Epithelial cell of esophagus (primary cell): Measurements from ENCODE around the gene CEP170B.

Experiments used
- DNase-seq: peaks from one replicate; pipeline ENCODE4 v3.0.0; 2010; ENCODE audit warnings: low read depth
- H3K4me3 ChIP-seq: 2 replicates; pipeline ENCODE4 v1.5.1; 2011; ENCODE audit warnings: mild to moderate bottlenecking, low read length, control low read depth
- CTCF ChIP-seq: IDR thresholded peaks from 2 replicates; pipeline ENCODE4 v1.5.1; 2011; ENCODE audit warnings: low read depth, mild to moderate bottlenecking, low read length, control low read depth, inconsistent platforms; ENCODE audit not compliant: insufficient read depth; ENCODE audit errors: missing control alignments

Gene CEP170B

GRCh38 chr14:104885031-104885972 is 20.2 kb downstream of the CEP170B start:
- no peak for TF ChIP-seq CTCF
- DNase-seq, result no peak
- H3K4me3 ChIP-seq, result no peak overlapping the region

GRCh38 chr14:104885973-104886689 is 21.1 kb downstream of the CEP170B start:
- no peak for DNase-seq
- TF ChIP-seq CTCF, result no peak
- no peak overlapping the region for H3K4me3 ChIP-seq

- DNase-seq, result no peak
- H3K4me3 ChIP-seq, result no peak overlapping the region
- no peak for TF ChIP-seq CTCF
Measured at GRCh38 chr14:104886690-104887622, 21.9 kb downstream of the CEP170B start.

- DNase-seq, result no peak
- no peak overlapping the region for H3K4me3 ChIP-seq
- TF ChIP-seq CTCF, result no peak
Measured at GRCh38 chr14:104887623-104888488, 22.8 kb downstream of the CEP170B start.

- DNase-seq, result no peak
- no peak for TF ChIP-seq CTCF
- no peak overlapping the region for H3K4me3 ChIP-seq
Measured at GRCh38 chr14:104888489-104889374, 23.7 kb downstream of the CEP170B start.
